Smooth muscle cell (in vitro differentiated cells): ENCODE results near the gene GBGT1. TPM values are rescaled to one million over a fixed set of nuclear protein-coding genes. Genes with fewer than 3 reads are reported as not detected.

Experiments
- DNase-seq: peaks from one replicate; lab custom pipeline; 2025; ENCODE audit not compliant: unreplicated experiment; lab: John Stamatoyannopoulos, UW
- H2AFZ ChIP-seq: fragments of 200-600 bp; sonication (generic); 2 replicates; pipeline ENCODE4 v1.6.0; 2016; ENCODE audit warnings: antibody characterized with exemption, low read depth, mild to moderate bottlenecking
- H3F3A ChIP-seq: fragments of 200-600 bp; sonication (generic); 2 replicates; pipeline ENCODE4 v1.6.0; 2017; ENCODE audit warnings: antibody characterized with exemption, low read depth
- H3K27ac ChIP-seq: fragments of 200-600 bp; sonication (generic); 2 replicates; pipeline ENCODE4 v1.5.1; 2016; ENCODE audit warnings: low read depth, mild to moderate bottlenecking
- H3K27me3 ChIP-seq: fragments of 200-600 bp; sonication (generic); 2 replicates; pipeline ENCODE4 v1.6.1; 2016; ENCODE audit warnings: low read depth, mild to moderate bottlenecking
- H3K36me3 ChIP-seq: fragments of 200-600 bp; sonication (generic); 2 replicates; pipeline ENCODE4 v1.5.1; 2016; ENCODE audit warnings: low read depth
- H3K4me1 ChIP-seq: fragments of 200-600 bp; sonication (generic); 2 replicates; pipeline ENCODE4 v1.5.1; 2016; ENCODE audit warnings: low read depth
- H3K4me2 ChIP-seq: fragments of 200-600 bp; sonication (generic); 2 replicates; pipeline ENCODE4 v1.6.0; 2016; ENCODE audit warnings: mild to moderate bottlenecking
- H3K4me3 ChIP-seq: fragments of 200-600 bp; sonication (generic); 2 replicates; pipeline ENCODE4 v1.5.1; 2016; ENCODE audit warnings: mild to moderate bottlenecking
- H3K79me2 ChIP-seq: fragments of 200-600 bp; sonication (generic); 2 replicates; pipeline ENCODE4 v1.6.0; 2016; ENCODE audit warnings: low read depth, mild to moderate bottlenecking
- H3K9ac ChIP-seq: fragments of 200-600 bp; sonication (generic); 2 replicates; pipeline ENCODE4 v1.6.0; 2016; ENCODE audit warnings: low read depth
- H3K9me3 ChIP-seq: fragments of 200-600 bp; sonication (generic); replicated peaks from 2 replicates; pipeline ENCODE4 v1.5.1; 2016; ENCODE audit warnings: low read depth
- H4K20me1 ChIP-seq: fragments of 200-600 bp; sonication (generic); 2 replicates; pipeline ENCODE4 v1.6.0; 2016; ENCODE audit warnings: low read depth
- WGBS: methylation state at CpG from one replicate; pipeline ENCODE4 v1.1.7; 2016; ENCODE audit warnings: low lambda C conversion rate; 5-methylcytosine and 5-hydroxymethylcytosine counted together
- polyA plus RNA-seq: library from polyadenylated mRNA; unstranded; fragments of >200 nt; fragmentation: Nextera tagmentation; extraction: Ambion mirVana; gene quantifications from 2 replicates; pipeline ENCODE4 v1.2.1, GENCODE V29; 2016
- total RNA-seq: library from RNA; depleted of rRNA; stranded (reverse); fragments of >200 nt; gene quantifications from 2 replicates; pipeline ENCODE4 v1.2.3, GENCODE V29; 2014
- TF ChIP-seq, protein P1 (sequence below): fragments of 200-600 bp; sonication (generic); IDR thresholded peaks from 2 replicates; pipeline ENCODE4 v1.5.1; 2017; ENCODE audit warnings: borderline replicate concordance, mild to moderate bottlenecking, antibody characterized with exemption; ENCODE audit not compliant: insufficient read depth, poor library complexity, severe bottlenecking

Gene GBGT1
- total and polyA plus RNA-seq, 2 experiments from 2014 or later: 4.5 to 11.3 TPM

DNA sequence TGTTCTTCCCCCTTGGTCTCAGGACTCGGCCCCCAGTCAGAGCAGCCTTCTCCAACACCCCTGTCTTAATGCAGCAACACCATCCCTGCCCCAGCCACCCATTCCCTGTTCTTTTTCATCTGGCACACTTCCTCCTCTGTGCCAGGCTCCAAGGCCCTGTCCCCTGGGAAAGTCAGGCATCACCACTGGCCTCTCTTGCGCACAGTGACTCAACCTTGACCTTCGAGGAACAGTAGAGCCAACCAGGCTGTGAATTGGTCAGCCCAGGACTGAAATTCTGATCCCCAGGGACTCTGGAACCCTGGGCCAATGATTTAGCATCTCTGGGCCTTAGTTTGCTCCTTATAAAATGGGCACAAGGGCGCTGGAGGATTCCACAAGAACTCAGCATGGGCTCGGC, 32.2 kb downstream of the GBGT1 start:
- Histone ChIP-seq H3K27ac (no peak overlapping the region), H3K27me3 (no peaks in the 10 kb centered on the region), H4K20me1 (peaks cover 85% of the 10 kb centered on the region), H3K79me2 (peaks cover 31% of the 10 kb centered on the region), H3K4me2 (no peak overlapping the region), H3K9ac (no peak overlapping the region), H3K9me3 (no peaks in the 10 kb centered on the region), H2AFZ (no peak overlapping the region), H3K4me1 (peaks cover 8% of the 10 kb centered on the region), H3F3A (peaks cover 17% of the 10 kb centered on the region), H3K4me3 (no peak overlapping the region), H3K36me3 (no peaks in the 10 kb centered on the region)
- 93% methylated on average over 5 of the region's 5 CpGs for WGBS
- no peak for DNase-seq
- TF ChIP-seq, protein P1, sequence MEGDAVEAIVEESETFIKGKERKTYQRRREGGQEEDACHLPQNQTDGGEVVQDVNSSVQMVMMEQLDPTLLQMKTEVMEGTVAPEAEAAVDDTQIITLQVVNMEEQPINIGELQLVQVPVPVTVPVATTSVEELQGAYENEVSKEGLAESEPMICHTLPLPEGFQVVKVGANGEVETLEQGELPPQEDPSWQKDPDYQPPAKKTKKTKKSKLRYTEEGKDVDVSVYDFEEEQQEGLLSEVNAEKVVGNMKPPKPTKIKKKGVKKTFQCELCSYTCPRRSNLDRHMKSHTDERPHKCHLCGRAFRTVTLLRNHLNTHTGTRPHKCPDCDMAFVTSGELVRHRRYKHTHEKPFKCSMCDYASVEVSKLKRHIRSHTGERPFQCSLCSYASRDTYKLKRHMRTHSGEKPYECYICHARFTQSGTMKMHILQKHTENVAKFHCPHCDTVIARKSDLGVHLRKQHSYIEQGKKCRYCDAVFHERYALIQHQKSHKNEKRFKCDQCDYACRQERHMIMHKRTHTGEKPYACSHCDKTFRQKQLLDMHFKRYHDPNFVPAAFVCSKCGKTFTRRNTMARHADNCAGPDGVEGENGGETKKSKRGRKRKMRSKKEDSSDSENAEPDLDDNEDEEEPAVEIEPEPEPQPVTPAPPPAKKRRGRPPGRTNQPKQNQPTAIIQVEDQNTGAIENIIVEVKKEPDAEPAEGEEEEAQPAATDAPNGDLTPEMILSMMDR: no peak

DNA sequence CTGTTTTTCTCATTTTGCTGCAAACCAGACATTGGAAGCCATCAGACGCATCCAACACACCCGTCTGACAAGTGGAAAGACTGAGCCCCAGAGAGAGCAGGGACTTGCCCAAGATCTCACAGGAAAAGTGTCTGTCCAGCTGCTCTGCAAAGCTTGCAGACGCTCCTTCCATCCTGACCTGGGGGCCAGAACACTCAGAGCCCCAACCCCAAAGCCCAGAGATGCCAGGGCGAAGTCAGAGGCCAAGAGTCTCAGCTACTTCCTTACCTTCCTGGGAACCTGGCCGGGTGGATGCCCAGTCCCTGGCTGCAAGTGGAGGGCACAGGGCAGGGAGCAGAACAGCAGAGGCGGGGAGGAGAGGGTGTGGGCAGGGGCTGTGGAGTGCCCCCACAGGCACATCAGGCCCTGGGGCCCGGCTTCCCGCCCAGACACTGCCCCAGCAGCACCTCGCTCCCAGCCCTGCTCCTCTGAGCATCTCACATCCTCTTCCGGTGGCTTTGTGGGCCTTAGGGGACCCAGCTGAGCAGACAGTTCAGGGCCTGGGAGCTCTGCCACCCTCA, 32.9 kb downstream of the GBGT1 start:
- 95% methylated on average over 9 of the region's 10 CpGs for WGBS
- Histone ChIP-seq H3F3A (peaks cover 15% of the 10 kb centered on the region), H3K9ac (no peak overlapping the region), H3K9me3 (no peaks in the 10 kb centered on the region), H3K4me3 (no peak overlapping the region), H3K4me2 (no peak overlapping the region), H3K27me3 (no peaks in the 10 kb centered on the region), H3K4me1 (peaks cover 8% of the 10 kb centered on the region), H4K20me1 (peaks cover 85% of the 10 kb centered on the region), H3K36me3 (no peaks in the 10 kb centered on the region), H3K27ac (no peak overlapping the region), H3K79me2 (peaks cover 31% of the 10 kb centered on the region), H2AFZ (no peak overlapping the region)
- TF ChIP-seq, protein P1: no peak
- DNase-seq: no peak

DNA sequence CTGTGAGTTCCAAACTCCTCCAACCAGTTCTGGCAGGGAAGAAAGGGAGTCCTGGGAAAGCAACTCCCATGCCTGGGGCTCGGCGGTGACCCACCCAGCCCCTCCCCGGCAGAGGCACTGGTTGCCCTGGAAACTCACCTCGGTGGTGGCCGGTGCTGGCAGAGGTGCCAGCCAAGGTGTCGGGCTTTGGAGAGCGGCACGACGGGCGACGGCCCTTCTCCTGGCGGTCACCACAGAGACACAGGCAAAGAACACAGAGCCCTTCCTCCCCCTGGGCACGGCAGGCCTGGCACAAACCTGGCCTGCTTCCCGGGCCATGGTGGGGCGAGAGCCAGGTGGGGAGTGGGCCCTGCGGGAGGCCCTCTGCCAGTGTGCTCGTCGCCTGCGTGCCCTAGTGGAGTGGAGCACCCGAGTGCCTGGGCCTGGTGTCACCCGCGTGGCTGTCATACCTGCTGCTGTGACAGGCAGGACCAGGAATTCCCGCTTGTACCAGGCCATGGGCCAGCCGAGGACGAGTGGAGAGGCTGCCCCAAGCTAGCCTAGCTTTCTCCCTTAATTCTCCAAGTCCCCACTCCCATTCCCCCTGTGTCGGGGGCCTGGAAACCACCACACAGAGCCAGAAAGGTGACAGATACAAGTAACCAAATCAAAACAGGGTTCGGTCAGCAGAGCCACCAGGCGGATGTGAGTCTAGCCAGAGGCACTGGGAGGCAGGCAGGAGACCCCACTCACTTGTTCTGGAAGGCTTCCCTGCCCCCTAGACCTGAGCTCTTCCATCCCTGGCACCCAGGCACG, 34.5 kb downstream of the GBGT1 start:
- TF ChIP-seq, protein P1: no peak

DNA sequence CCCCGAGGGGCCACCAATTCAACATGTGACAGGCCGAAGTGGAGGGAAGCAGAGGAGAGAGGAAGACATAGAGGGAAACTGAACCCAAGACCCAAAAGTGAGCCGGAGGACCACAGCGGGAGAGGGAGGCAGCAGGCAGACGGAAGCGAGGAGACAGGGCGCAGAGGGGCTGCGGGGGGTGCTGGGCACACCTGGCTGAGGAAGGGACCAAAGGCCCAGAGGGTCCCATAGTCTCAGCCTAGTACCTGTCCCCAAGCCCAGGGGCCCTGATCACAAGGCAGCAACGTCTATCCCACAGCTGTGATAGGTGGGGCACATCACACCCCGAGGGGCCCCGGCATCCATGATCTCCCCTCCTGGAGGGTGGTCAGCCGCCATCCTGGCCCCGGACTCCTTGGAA, 35.6 kb downstream of the GBGT1 start:
- Histone ChIP-seq H3F3A (no peaks in the 10 kb centered on the region), H3K9me3 (no peaks in the 10 kb centered on the region), H3K4me1 (no peaks in the 10 kb centered on the region), H3K36me3 (no peaks in the 10 kb centered on the region), H3K79me2 (peaks cover 26% of the 10 kb centered on the region), H3K27ac (no peak overlapping the region), H2AFZ (no peak overlapping the region), H3K9ac (no peak overlapping the region), H3K4me2 (no peak overlapping the region), H4K20me1 (peaks cover 92% of the 10 kb centered on the region), H3K27me3 (no peaks in the 10 kb centered on the region), H3K4me3 (no peak overlapping the region)
- no peak for DNase-seq
- TF ChIP-seq, protein P1: no peak
- 95% methylated on average over 13 of the region's 13 CpGs for WGBS

More for the DNA sequence above, 34.5 kb downstream of the GBGT1 start:
- DNase-seq: no peak
- Histone ChIP-seq H3K4me2 (no peak overlapping the region), H3K27ac (no peak overlapping the region), H3K4me1 (peaks cover 4% of the 10 kb centered on the region), H3F3A (peaks cover 3% of the 10 kb centered on the region), H3K9ac (no peak overlapping the region), H2AFZ (no peak overlapping the region), H3K27me3 (no peaks in the 10 kb centered on the region), H3K79me2 (peaks cover 27% of the 10 kb centered on the region), H3K4me3 (no peak overlapping the region), H3K9me3 (no peaks in the 10 kb centered on the region), H4K20me1 (peaks cover 93% of the 10 kb centered on the region), H3K36me3 (no peaks in the 10 kb centered on the region)
- WGBS: 94% methylated on average over 17 of the region's 29 CpGs
